ENCODE results near the gene TSHZ2. TPM values are rescaled to one million over a fixed set of nuclear protein-coding genes. Genes with fewer than 3 reads are reported as not detected.

Gene TSHZ2
- total RNA-seq, 6 experiments from 2014 or later, result not detected

GRCh38 chr20:53091789-53092188, 119.6 kb downstream of the TSHZ2 start:
- Mint-ChIP-seq H3K27me3 (ENCODE audit: insufficient read depth) (peaks cover 3% of the 10 kb centered on the region; the same call in 1 of the 2 replicates), H3K4me3 (no peak overlapping the region), H3K4me1 (ENCODE audit: low read depth) (no peaks in the 10 kb centered on the region), H3K36me3 (ENCODE audit: low read depth) (no peaks in the 10 kb centered on the region), H3K9me3 (peaks cover 29% of the 10 kb centered on the region), H3K27ac (no peak overlapping the region)
- TF ChIP-seq CTCF (IDR thresholded peaks at IDR 0.05), result no peak
- no peak for DNase-seq

GRCh38 chr20:53092772-53093300, 120.7 kb downstream of the TSHZ2 start:
- Mint-ChIP-seq H3K27me3 (ENCODE audit: insufficient read depth) (peaks cover 3% of the 10 kb centered on the region; the same call in 1 of the 2 replicates), H3K9me3 (peaks cover 26% of the 10 kb centered on the region)

GRCh38 chr20:53097371-53097770, 125.2 kb downstream of the TSHZ2 start:
- H3K9me3 Mint-ChIP-seq, result peaks cover 46% of the 10 kb centered on the region
- no peak overlapping the region for H3K27ac Mint-ChIP-seq
- DNase-seq, result no peak
- no peaks in the 10 kb centered on the region for H3K36me3 Mint-ChIP-seq (ENCODE audit: low read depth)
- no peak for TF ChIP-seq CTCF (IDR thresholded peaks at IDR 0.05)
- no peaks in the 10 kb centered on the region for H3K4me1 Mint-ChIP-seq (ENCODE audit: low read depth)
- peaks cover 3% of the 10 kb centered on the region; the same call in 1 of the 2 replicates for H3K27me3 Mint-ChIP-seq (ENCODE audit: insufficient read depth)
- H3K4me3 Mint-ChIP-seq, result no peak overlapping the region

More at GRCh38 chr20:53092772-53093300, 120.7 kb downstream of the TSHZ2 start:
- no peaks in the 10 kb centered on the region for H3K4me1 Mint-ChIP-seq (ENCODE audit: low read depth)
- DNase-seq, result no peak
- no peaks in the 10 kb centered on the region for H3K36me3 Mint-ChIP-seq (ENCODE audit: low read depth)
- TF ChIP-seq CTCF (IDR thresholded peaks at IDR 0.05), result no peak
- no peak overlapping the region for H3K4me3 Mint-ChIP-seq
- no peak overlapping the region for H3K27ac Mint-ChIP-seq

GRCh38 chr20:53097791-53098190, 125.6 kb downstream of the TSHZ2 start:
- Mint-ChIP-seq H3K4me1 (ENCODE audit: low read depth) (no peaks in the 10 kb centered on the region), H3K36me3 (ENCODE audit: low read depth) (no peaks in the 10 kb centered on the region), H3K27me3 (ENCODE audit: insufficient read depth) (peaks cover 3% of the 10 kb centered on the region; the same call in 1 of the 2 replicates), H3K9me3 (peaks cover 46% of the 10 kb centered on the region), H3K27ac (no peak overlapping the region), H3K4me3 (no peak overlapping the region)
- no peak for DNase-seq
- TF ChIP-seq CTCF (IDR thresholded peaks at IDR 0.05), result no peak

GRCh38 chr20:53098621-53099020, 126.5 kb downstream of the TSHZ2 start:
- DNase-seq, result no peak
- Mint-ChIP-seq H3K9me3 (peaks cover 44% of the 10 kb centered on the region), H3K36me3 (ENCODE audit: low read depth) (no peaks in the 10 kb centered on the region), H3K4me3 (no peak overlapping the region), H3K27ac (no peak overlapping the region), H3K4me1 (ENCODE audit: low read depth) (no peaks in the 10 kb centered on the region), H3K27me3 (ENCODE audit: insufficient read depth) (peaks cover 3% of the 10 kb centered on the region; the same call in 1 of the 2 replicates)
- no peak for TF ChIP-seq CTCF (IDR thresholded peaks at IDR 0.05)
